GM21619 (cell line): ENCODE measurements around the gene FARP2.
"Not testable (repeated sequence)": the region's sequence is repeated elsewhere in the genome, so short reads cannot be mapped to it uniquely, and the experiment has no call there.

Experiments used
- ATAC-seq: cut with Tn5 transposase; IDR thresholded peaks from one replicate; pipeline ENCODE4 v1.9.1; 2021; ENCODE audit not compliant: unreplicated experiment

Gene FARP2

GRCh38 chr2:241525818-241526780, 170.0 kb downstream of the FARP2 start:
- ATAC-seq, result not testable (repeated sequence)

GRCh38 chr2:241530571-241530970, 174.5 kb downstream of the FARP2 start:
- ATAC-seq, result no peak

- ATAC-seq, result no peak
Observed at GRCh38 chr2:241531161-241531722, 175.2 kb downstream of the FARP2 start.

- no peak for ATAC-seq
Observed at GRCh38 chr2:241532168-241532567, 176.1 kb downstream of the FARP2 start.

- no peak for ATAC-seq
Observed at GRCh38 chr2:241532733-241533601, 176.9 kb downstream of the FARP2 start.

GRCh38 chr2:241534293-241534692, 178.2 kb downstream of the FARP2 start:
- no peak for ATAC-seq

GRCh38 chr2:241534701-241535375, 178.8 kb downstream of the FARP2 start:
- ATAC-seq, result no peak

- no peak for ATAC-seq
Observed at GRCh38 chr2:241535871-241536655, 180.0 kb downstream of the FARP2 start.

GRCh38 chr2:241538838-241539615, 182.9 kb downstream of the FARP2 start:
- no peak for ATAC-seq

GRCh38 chr2:241539616-241540374, 183.7 kb downstream of the FARP2 start:
- no peak for ATAC-seq

GRCh38 chr2:241540401-241540770, 184.3 kb downstream of the FARP2 start:
- ATAC-seq, result no peak

GRCh38 chr2:241540771-241541561, 184.9 kb downstream of the FARP2 start:
- no peak for ATAC-seq

GRCh38 chr2:241541564-241542277, 185.6 kb downstream of the FARP2 start:
- ATAC-seq, result no peak

- no peak for ATAC-seq
Observed at GRCh38 chr2:241542278-241542605, 186.2 kb downstream of the FARP2 start.
